ENCODE measurements around the gene VPS41.

DNA sequence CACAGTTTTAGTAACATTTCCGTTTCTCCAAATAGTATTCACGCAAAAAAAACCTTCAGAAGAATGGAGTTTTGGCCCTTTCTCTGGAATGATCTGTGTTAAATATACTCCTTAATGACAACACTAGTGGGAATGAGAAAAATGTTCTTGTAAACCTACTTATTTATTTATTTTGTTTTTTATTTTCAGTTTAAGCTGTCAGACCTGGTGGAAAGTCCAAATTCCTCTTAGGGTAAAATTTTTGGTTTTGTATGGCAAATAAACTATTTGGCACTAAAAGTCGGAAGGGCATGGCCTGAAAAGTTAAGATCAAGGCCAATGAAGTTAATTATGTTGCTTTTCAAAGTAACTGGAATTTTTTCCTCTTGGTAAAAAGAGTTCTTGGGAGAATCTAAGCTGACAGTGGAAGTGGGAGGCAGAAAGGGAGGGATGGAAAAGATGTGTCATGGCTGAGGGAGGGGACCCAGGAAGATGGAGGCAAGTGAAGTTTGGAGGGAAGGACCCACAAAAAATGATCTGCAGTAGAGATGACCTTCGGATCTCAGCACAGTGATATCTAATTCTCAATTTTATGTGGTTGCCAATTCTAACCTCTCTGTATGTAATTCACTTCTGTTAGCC lies 33.5 kb upstream of the VPS41 start:
- no peak for TF ChIP-seq POLR2A (IDR thresholded peaks at IDR 0.05; ENCODE audit: low read depth, low read length)
- TF ChIP-seq PAX5 (IDR thresholded peaks at IDR 0.05; ENCODE audit: insufficient read depth, low read length, severe bottlenecking): no peak
- TF ChIP-seq TAF1 (IDR thresholded peaks at IDR 0.05; ENCODE audit: low read depth, low read length): no peak

Data from GM12891 (cell line).